ENCODE measurements around the gene CCNY.

The CCNY gene

DNA sequence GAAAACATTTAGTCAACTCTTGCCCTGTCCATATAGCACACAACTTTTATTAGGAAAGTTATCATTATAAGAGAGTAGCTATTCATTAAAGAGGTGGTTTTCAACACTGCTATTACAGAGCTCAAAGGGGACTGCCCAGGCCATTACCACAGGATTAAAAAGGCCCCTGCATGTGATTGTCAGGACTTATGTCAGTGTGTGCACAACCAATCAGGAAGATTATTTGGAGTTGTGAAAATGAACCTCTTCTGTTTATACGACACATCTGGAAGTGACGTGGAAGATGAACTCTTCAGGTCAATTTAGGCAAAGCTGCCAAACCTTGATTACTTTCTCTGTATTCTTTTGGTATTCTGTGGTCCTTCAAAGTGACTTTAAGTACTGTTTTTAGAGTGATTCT lies 14.7 kb downstream of the CCNY start:
- Histone ChIP-seq H3K27me3 (ENCODE audit: control insufficient read depth in 3 of 3, insufficient read depth in 3 of 3, low read depth in 1 of 3, low read length in 3 of 3) (no peaks in the 10 kb centered on the region), H4K91ac (ENCODE audit: low read depth, low read length, poor library complexity) (no peak overlapping the region), H3K79me1 (ENCODE audit: low read depth, low read length) (peaks cover 4% of the 10 kb centered on the region), H3K9me3 (replicated peaks in 1 of 2; ENCODE audit: control insufficient read depth in 2 of 2, insufficient read depth in 1 of 2, low read depth in 1 of 2, low read length in 2 of 2) (peaks cover 2 to 7% of the 10 kb centered on the region in 2 donors), H3K23ac (ENCODE audit: low read depth, low read length, poor library complexity) (no peak overlapping the region), H3K27ac (replicated peaks; ENCODE audit: low read length) (no peak overlapping the region), H3K4me2 (ENCODE audit: insufficient read depth, low read length, poor library complexity, severe bottlenecking) (no peak overlapping the region), H2BK12ac (ENCODE audit: low read length) (no peak overlapping the region), H3K36me3 (replicated peaks in 1 of 2; ENCODE audit: control insufficient read depth in 2 of 2, insufficient read depth in 2 of 2, low read length in 2 of 2) (no peaks in the 10 kb centered on the region), H2AK5ac (ENCODE audit: low read depth, low read length) (no peak overlapping the region), H3K9ac (ENCODE audit: low read depth, low read length, poor library complexity) (no peak overlapping the region), H2BK120ac (ENCODE audit: low read depth, low read length) (no peak overlapping the region), H2AFZ (ENCODE audit: low read length) (no peak overlapping the region), H2BK15ac (ENCODE audit: low read length) (no peak overlapping the region), H3K18ac (ENCODE audit: low read length) (no peak overlapping the region), H3K4ac (ENCODE audit: low read length) (no peak overlapping the region), H3K4me1 (ENCODE audit: control insufficient read depth in 2 of 2, insufficient read depth in 1 of 2, low read depth in 1 of 2, low read length in 2 of 2) (peaks cover 0 to 10% of the 10 kb centered on the region in 2 donors), H4K8ac (ENCODE audit: low read depth, low read length) (no peak overlapping the region), H3K14ac (ENCODE audit: low read length) (no peak overlapping the region), H3K4me3 (ENCODE audit: low read length in 2 of 2) (no peak overlapping the region), H2BK5ac (ENCODE audit: low read length) (no peak overlapping the region)
- WGBS, 2 donors (ENCODE audit: extremely low coverage in 2 of 2, insufficient read length in 2 of 2, insufficient replicate concordance in 1 of 2), result no CpG with 5 or more reads among the region's 2 CpGs
- DNase-seq (ENCODE audit: low spot score), result no peak

- Histone ChIP-seq H3K79me1 (ENCODE audit: low read depth, low read length) (peaks cover 2% of the 10 kb centered on the region), H4K8ac (ENCODE audit: low read depth, low read length) (no peak overlapping the region), H3K4me3 (ENCODE audit: low read length in 2 of 2) (no peak overlapping the region), H2BK5ac (ENCODE audit: low read length) (no peak overlapping the region), H3K27me3 (ENCODE audit: control insufficient read depth in 3 of 3, insufficient read depth in 3 of 3, low read depth in 1 of 3, low read length in 3 of 3) (no peaks in the 10 kb centered on the region), H2BK120ac (ENCODE audit: low read depth, low read length) (no peak overlapping the region), H2BK12ac (ENCODE audit: low read length) (no peak overlapping the region), H3K4ac (ENCODE audit: low read length) (no peak overlapping the region), H2BK15ac (ENCODE audit: low read length) (no peak overlapping the region), H3K4me2 (ENCODE audit: insufficient read depth, low read length, poor library complexity, severe bottlenecking) (no peak overlapping the region), H3K4me1 (ENCODE audit: control insufficient read depth in 2 of 2, insufficient read depth in 1 of 2, low read depth in 1 of 2, low read length in 2 of 2) (peaks cover 0 to 5% of the 10 kb centered on the region in 2 donors), H3K14ac (ENCODE audit: low read length) (no peak overlapping the region), H3K23ac (ENCODE audit: low read depth, low read length, poor library complexity) (no peak overlapping the region), H3K18ac (ENCODE audit: low read length) (no peak overlapping the region), H4K91ac (ENCODE audit: low read depth, low read length, poor library complexity) (no peak overlapping the region), H2AFZ (ENCODE audit: low read length) (no peak overlapping the region), H3K36me3 (replicated peaks in 1 of 2; ENCODE audit: control insufficient read depth in 2 of 2, insufficient read depth in 2 of 2, low read length in 2 of 2) (no peaks in the 10 kb centered on the region), H2AK5ac (ENCODE audit: low read depth, low read length) (no peak overlapping the region), H3K27ac (replicated peaks; ENCODE audit: low read length) (no peak overlapping the region), H3K9me3 (replicated peaks in 1 of 2; ENCODE audit: control insufficient read depth in 2 of 2, insufficient read depth in 1 of 2, low read depth in 1 of 2, low read length in 2 of 2) (peaks cover under 1 to 7% of the 10 kb centered on the region in 2 donors), H3K9ac (ENCODE audit: low read depth, low read length, poor library complexity) (no peak overlapping the region)
- no peak for DNase-seq (ENCODE audit: low spot score)
- WGBS, 2 donors (ENCODE audit: extremely low coverage in 2 of 2, insufficient read length in 2 of 2, insufficient replicate concordance in 1 of 2), result no CpG with 5 or more reads among the region's 2 CpGs
Observed at GRCh38 chr10:35352097-35352496, 15.8 kb downstream of the CCNY start.

DNA sequence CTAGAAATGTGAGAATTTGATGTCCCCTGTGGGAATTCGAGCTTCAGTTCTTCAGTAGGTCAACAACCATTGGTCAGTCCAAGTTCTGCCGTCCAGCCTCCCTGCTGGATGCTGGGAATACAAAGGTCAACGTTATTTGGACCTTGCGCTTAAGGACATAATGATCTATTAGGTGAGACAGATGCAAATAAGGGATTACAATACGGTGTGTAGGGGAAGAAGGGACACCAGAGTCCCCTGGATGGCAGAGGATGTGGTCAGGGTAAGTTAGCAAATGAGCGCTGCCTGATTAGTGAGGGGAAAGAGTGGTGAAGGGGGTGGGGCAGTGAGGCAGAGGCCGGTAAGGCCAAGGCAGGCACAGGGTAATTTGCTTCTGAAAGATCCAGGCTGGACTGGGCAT lies 16.2 kb downstream of the CCNY start:
- H3K4me1 ChIP-seq (ENCODE audit: control insufficient read depth in 2 of 2, insufficient read depth in 1 of 2, low read depth in 1 of 2, low read length in 2 of 2), result peaks cover 0 to 5% of the 10 kb centered on the region in 2 donors
- no peak overlapping the region for H3K4ac ChIP-seq (ENCODE audit: low read length)
- no peak overlapping the region for H2AK5ac ChIP-seq (ENCODE audit: low read depth, low read length)
- H3K9ac ChIP-seq (ENCODE audit: low read depth, low read length, poor library complexity), result no peak overlapping the region
- no peak overlapping the region for H4K91ac ChIP-seq (ENCODE audit: low read depth, low read length, poor library complexity)
- H3K4me2 ChIP-seq (ENCODE audit: insufficient read depth, low read length, poor library complexity, severe bottlenecking), result no peak overlapping the region
- no peaks in the 10 kb centered on the region for H3K27me3 ChIP-seq (ENCODE audit: control insufficient read depth in 3 of 3, insufficient read depth in 3 of 3, low read depth in 1 of 3, low read length in 3 of 3)
- no peak overlapping the region for H2BK5ac ChIP-seq (ENCODE audit: low read length)
- WGBS, 2 donors (ENCODE audit: extremely low coverage in 2 of 2, insufficient read length in 2 of 2, insufficient replicate concordance in 1 of 2), result no CpG with 5 or more reads among the region's 7 CpGs
- no peak overlapping the region for H2BK12ac ChIP-seq (ENCODE audit: low read length)
- H2BK15ac ChIP-seq (ENCODE audit: low read length), result no peak overlapping the region
- H2BK120ac ChIP-seq (ENCODE audit: low read depth, low read length), result no peak overlapping the region
- H4K8ac ChIP-seq (ENCODE audit: low read depth, low read length), result no peak overlapping the region
- no peak for DNase-seq (ENCODE audit: low spot score)
- H3K23ac ChIP-seq (ENCODE audit: low read depth, low read length, poor library complexity), result no peak overlapping the region
- H2AFZ ChIP-seq (ENCODE audit: low read length), result no peak overlapping the region
- no peak overlapping the region for H3K27ac ChIP-seq (replicated peaks; ENCODE audit: low read length)
- peaks cover 0 to 7% of the 10 kb centered on the region in 2 donors for H3K9me3 ChIP-seq (replicated peaks in 1 of 2; ENCODE audit: control insufficient read depth in 2 of 2, insufficient read depth in 1 of 2, low read depth in 1 of 2, low read length in 2 of 2)
- no peaks in the 10 kb centered on the region for H3K36me3 ChIP-seq (replicated peaks in 1 of 2; ENCODE audit: control insufficient read depth in 2 of 2, insufficient read depth in 2 of 2, low read length in 2 of 2)
- H3K79me1 ChIP-seq (ENCODE audit: low read depth, low read length), result peaks cover 2% of the 10 kb centered on the region
- no peak overlapping the region for H3K18ac ChIP-seq (ENCODE audit: low read length)
- H3K4me3 ChIP-seq (ENCODE audit: low read length in 2 of 2), result no peak overlapping the region
- H3K14ac ChIP-seq (ENCODE audit: low read length), result no peak overlapping the region

GRCh38 chr10:35353395-35353794 lies 17.1 kb downstream of the CCNY start:
- Histone ChIP-seq H3K27me3 (ENCODE audit: control insufficient read depth in 3 of 3, insufficient read depth in 3 of 3, low read depth in 1 of 3, low read length in 3 of 3) (no peaks in the 10 kb centered on the region), H3K27ac (replicated peaks; ENCODE audit: low read length) (no peak overlapping the region), H3K79me1 (ENCODE audit: low read depth, low read length) (peaks cover 2% of the 10 kb centered on the region), H2BK15ac (ENCODE audit: low read length) (no peak overlapping the region), H2AK5ac (ENCODE audit: low read depth, low read length) (no peak overlapping the region), H2AFZ (ENCODE audit: low read length) (no peak overlapping the region), H3K18ac (ENCODE audit: low read length) (no peak overlapping the region), H3K4me3 (ENCODE audit: low read length in 2 of 2) (no peak overlapping the region), H2BK120ac (ENCODE audit: low read depth, low read length) (no peak overlapping the region), H3K4me1 (ENCODE audit: control insufficient read depth in 2 of 2, insufficient read depth in 1 of 2, low read depth in 1 of 2, low read length in 2 of 2) (peaks cover 0 to 5% of the 10 kb centered on the region in 2 donors), H3K23ac (ENCODE audit: low read depth, low read length, poor library complexity) (no peak overlapping the region), H3K4ac (ENCODE audit: low read length) (no peak overlapping the region), H3K36me3 (replicated peaks in 1 of 2; ENCODE audit: control insufficient read depth in 2 of 2, insufficient read depth in 2 of 2, low read length in 2 of 2) (no peaks in the 10 kb centered on the region), H4K8ac (ENCODE audit: low read depth, low read length) (no peak overlapping the region), H3K14ac (ENCODE audit: low read length) (no peak overlapping the region), H3K4me2 (ENCODE audit: insufficient read depth, low read length, poor library complexity, severe bottlenecking) (no peak overlapping the region), H3K9me3 (replicated peaks in 1 of 2; ENCODE audit: control insufficient read depth in 2 of 2, insufficient read depth in 1 of 2, low read depth in 1 of 2, low read length in 2 of 2) (peaks cover 0 to 7% of the 10 kb centered on the region in 2 donors), H3K9ac (ENCODE audit: low read depth, low read length, poor library complexity) (no peak overlapping the region), H4K91ac (ENCODE audit: low read depth, low read length, poor library complexity) (no peak overlapping the region), H2BK12ac (ENCODE audit: low read length) (no peak overlapping the region), H2BK5ac (ENCODE audit: low read length) (no peak overlapping the region)
- DNase-seq (ENCODE audit: low spot score), result no peak
- no CpG with 5 or more reads among the region's 2 CpGs for WGBS, 2 donors (ENCODE audit: extremely low coverage in 2 of 2, insufficient read length in 2 of 2, insufficient replicate concordance in 1 of 2)
